NCI-H446 treated with DMSO at 0.1 percent for 48 hours (cell line): Measurements from ENCODE around the gene ALLC.

ENCODE experiments used
- DNase-seq: peaks from one replicate; lab custom pipeline; 2025; lab: John Stamatoyannopoulos, UW

Gene ALLC

GRCh38 chr2:3679180-3679579 is 21.2 kb downstream of the ALLC start:
- no peak for DNase-seq

GRCh38 chr2:3679616-3680393 is 21.8 kb downstream of the ALLC start:
- DNase-seq, result no peak

GRCh38 chr2:3680548-3681345 is 22.7 kb downstream of the ALLC start:
- no peak for DNase-seq

- no peak for DNase-seq
These were observed 23.6 kb downstream of the ALLC start for GRCh38 chr2:3681625-3682024.

GRCh38 chr2:3682811-3683210 is 24.8 kb downstream of the ALLC start:
- no peak for DNase-seq

GRCh38 chr2:3683748-3684454 is 25.9 kb downstream of the ALLC start:
- no peak for DNase-seq

GRCh38 chr2:3689998-3690748 is 32.2 kb downstream of the ALLC start:
- DNase-seq, result no peak

GRCh38 chr2:3692375-3692774 is 34.4 kb downstream of the ALLC start:
- peak; percentile 7 for DNase-seq

- DNase-seq, result no peak
These were observed 38.5 kb downstream of the ALLC start for GRCh38 chr2:3696545-3696944.

GRCh38 chr2:3701071-3701470 is 43.1 kb downstream of the ALLC start:
- DNase-seq, result no peak

GRCh38 chr2:3703236-3703756 is 45.3 kb downstream of the ALLC start, which contains the start of gene DCDC2C:
Gene DCDC2C, plus strand, starts transcription at chr2:3703575. Its CDS starts 177 bp downstream, at chr2:3703752.
- no peak for DNase-seq

GRCh38 chr2:3703757-3704355 is 45.9 kb downstream of the ALLC start:
- DNase-seq, result no peak

GRCh38 chr2:3704692-3705091 is 46.7 kb downstream of the ALLC start:
- no peak for DNase-seq

- no peak for DNase-seq
These were observed 47.8 kb downstream of the ALLC start for GRCh38 chr2:3705782-3706181.

- no peak for DNase-seq
These were observed 48.9 kb downstream of the ALLC start for GRCh38 chr2:3706892-3707291.

- DNase-seq, result no peak
These were observed 50.6 kb downstream of the ALLC start for GRCh38 chr2:3708576-3708975.

- DNase-seq, result no peak
These were observed 51.2 kb downstream of the ALLC start for GRCh38 chr2:3709225-3709624.

- no peak for DNase-seq
These were observed 54.4 kb downstream of the ALLC start for GRCh38 chr2:3712424-3712823.

GRCh38 chr2:3712831-3713503 is 55.0 kb downstream of the ALLC start:
- DNase-seq, result no peak

GRCh38 chr2:3718679-3719078 is 60.7 kb downstream of the ALLC start:
- no peak for DNase-seq

- DNase-seq, result no peak
These were observed 67.0 kb downstream of the ALLC start for GRCh38 chr2:3725002-3725401.
